ENCODE measurements around the gene C11orf91. TPM values are rescaled to one million over a fixed set of nuclear protein-coding genes. Genes with fewer than 3 reads are reported as not detected.

The C11orf91 gene
- total RNA-seq, 3 donors from 2014 or later: not detected

- intact Hi-C loops (cut with DNase I; ENCODE audit: low total_unique reads): no loop called here
- TF ChIP-seq POLR2AphosphoS5 (IDR thresholded peaks at IDR 0.05) (peak in 2 of 3 donors; percentile 53 to 61), POLR2A (IDR thresholded peaks at IDR 0.05) (no peak)
- H3K4me1 ChIP-seq: peaks cover 15 to 19% of the 10 kb centered on the region in 2 donors
Measured at GRCh38 chr11:33723238-33723881, 22.7 kb upstream of the C11orf91 start.

GRCh38 chr11:33722590-33723234 lies 22.1 kb upstream of the C11orf91 start:
- intact Hi-C loops (cut with DNase I; ENCODE audit: low total_unique reads): no loop called here
- Histone ChIP-seq H3K27ac (peak overlapping the region; percentile 72 to 94), H3K4me3 (peak overlapping the region in 1 of 3 donors; percentile 39), H3K27me3 (no peaks in the 10 kb centered on the region), H3K4me1 (peaks cover 15 to 19% of the 10 kb centered on the region in 2 donors), H3K9me3 (no peaks in the 10 kb centered on the region), H3K36me3 (peaks cover 6% of the 10 kb centered on the region)
- TF ChIP-seq CTCF (IDR thresholded peaks at IDR 0.05) (no peak), POLR2A (IDR thresholded peaks at IDR 0.05) (no peak), POLR2AphosphoS5 (IDR thresholded peaks at IDR 0.05) (no peak)
- DNase-seq (ENCODE audit: low spot score in 2 of 2): no peak

More at GRCh38 chr11:33723238-33723881, 22.7 kb upstream of the C11orf91 start:
- Histone ChIP-seq H3K27me3 (no peaks in the 10 kb centered on the region), H3K4me3 (peak overlapping the region in 1 of 3 donors; percentile 39), H3K9me3 (no peaks in the 10 kb centered on the region), H3K36me3 (peaks cover 6% of the 10 kb centered on the region), H3K27ac (peak overlapping the region; percentile 72 to 94)
- DNase-seq (ENCODE audit: low spot score in 2 of 2): no peak

GRCh38 chr11:33721984-33722383 lies 21.4 kb upstream of the C11orf91 start:
- intact Hi-C loops (cut with DNase I; ENCODE audit: low total_unique reads): no loop called here
- Histone ChIP-seq H3K4me1 (peaks cover 15 to 20% of the 10 kb centered on the region in 2 donors), H3K36me3 (peaks cover 6% of the 10 kb centered on the region), H3K27me3 (no peaks in the 10 kb centered on the region), H3K4me3 (peak overlapping the region in 1 of 3 donors; percentile 39), H3K27ac (peak overlapping the region; percentile 72 to 94), H3K9me3 (no peaks in the 10 kb centered on the region)
- DNase-seq (ENCODE audit: low spot score in 2 of 2): no peak
- TF ChIP-seq POLR2A (IDR thresholded peaks at IDR 0.05): no peak
- TF ChIP-seq CTCF (IDR thresholded peaks at IDR 0.05): no peak
- no peak for TF ChIP-seq POLR2AphosphoS5 (IDR thresholded peaks at IDR 0.05)

GRCh38 chr11:33721426-33721825 lies 20.8 kb upstream of the C11orf91 start:
- no peak for DNase-seq (ENCODE audit: low spot score in 2 of 2)
- peaks cover 15 to 26% of the 10 kb centered on the region in 2 donors for H3K4me1 ChIP-seq
- H3K27me3 ChIP-seq: no peaks in the 10 kb centered on the region
- peak overlapping the region; percentile 72 to 94 for H3K27ac ChIP-seq
- TF ChIP-seq POLR2A (IDR thresholded peaks at IDR 0.05) (no peak), POLR2AphosphoS5 (IDR thresholded peaks at IDR 0.05) (no peak), CTCF (IDR thresholded peaks at IDR 0.05) (no peak)
- no peaks in the 10 kb centered on the region for H3K9me3 ChIP-seq
- H3K4me3 ChIP-seq: no peak overlapping the region
- intact Hi-C loops (cut with DNase I; ENCODE audit: low total_unique reads): no loop called here
- peaks cover 6% of the 10 kb centered on the region for H3K36me3 ChIP-seq

GRCh38 chr11:33719587-33719986 lies 19.0 kb upstream of the C11orf91 start:
- TF ChIP-seq POLR2AphosphoS5 (IDR thresholded peaks at IDR 0.05) (no peak), CTCF (IDR thresholded peaks at IDR 0.05) (no peak), POLR2A (IDR thresholded peaks at IDR 0.05) (no peak)
- H3K9me3 ChIP-seq: no peaks in the 10 kb centered on the region
- peak overlapping the region; percentile 17 to 41 for H3K27ac ChIP-seq
- no peaks in the 10 kb centered on the region for H3K27me3 ChIP-seq
- peaks cover 12 to 23% of the 10 kb centered on the region in 2 donors for H3K4me1 ChIP-seq
- intact Hi-C loops (cut with DNase I; ENCODE audit: low total_unique reads): no loop called here
- H3K4me3 ChIP-seq: no peak overlapping the region
- peaks cover 6% of the 10 kb centered on the region for H3K36me3 ChIP-seq
- no peak for DNase-seq (ENCODE audit: low spot score in 2 of 2)

Measured in breast epithelium (tissue), 4 donors.